GM12874 (cell line): ENCODE measurements around the gene MEDAG.

ENCODE experiments used
- TF ChIP-seq, protein P1 (sequence below): IDR thresholded peaks from 2 replicates; pipeline ENCODE4 v1.5.1; 2011; ENCODE audit warnings: low read depth, mild to moderate bottlenecking, control low read depth, low read length, moderate library complexity; ENCODE audit not compliant: insufficient read depth

Gene MEDAG

GRCh38 chr13:30870049-30870884, 35.8 kb upstream of the MEDAG start:
- TF ChIP-seq, protein P1, sequence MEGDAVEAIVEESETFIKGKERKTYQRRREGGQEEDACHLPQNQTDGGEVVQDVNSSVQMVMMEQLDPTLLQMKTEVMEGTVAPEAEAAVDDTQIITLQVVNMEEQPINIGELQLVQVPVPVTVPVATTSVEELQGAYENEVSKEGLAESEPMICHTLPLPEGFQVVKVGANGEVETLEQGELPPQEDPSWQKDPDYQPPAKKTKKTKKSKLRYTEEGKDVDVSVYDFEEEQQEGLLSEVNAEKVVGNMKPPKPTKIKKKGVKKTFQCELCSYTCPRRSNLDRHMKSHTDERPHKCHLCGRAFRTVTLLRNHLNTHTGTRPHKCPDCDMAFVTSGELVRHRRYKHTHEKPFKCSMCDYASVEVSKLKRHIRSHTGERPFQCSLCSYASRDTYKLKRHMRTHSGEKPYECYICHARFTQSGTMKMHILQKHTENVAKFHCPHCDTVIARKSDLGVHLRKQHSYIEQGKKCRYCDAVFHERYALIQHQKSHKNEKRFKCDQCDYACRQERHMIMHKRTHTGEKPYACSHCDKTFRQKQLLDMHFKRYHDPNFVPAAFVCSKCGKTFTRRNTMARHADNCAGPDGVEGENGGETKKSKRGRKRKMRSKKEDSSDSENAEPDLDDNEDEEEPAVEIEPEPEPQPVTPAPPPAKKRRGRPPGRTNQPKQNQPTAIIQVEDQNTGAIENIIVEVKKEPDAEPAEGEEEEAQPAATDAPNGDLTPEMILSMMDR = no peak

- TF ChIP-seq, protein P1 = no peak
Measured at GRCh38 chr13:30870916-30871587, 35.0 kb upstream of the MEDAG start.

GRCh38 chr13:30871588-30872275, 34.3 kb upstream of the MEDAG start:
- TF ChIP-seq, protein P1 = no peak

- TF ChIP-seq, protein P1 = no peak
Measured at GRCh38 chr13:30872276-30872594, 33.8 kb upstream of the MEDAG start.

DNA sequence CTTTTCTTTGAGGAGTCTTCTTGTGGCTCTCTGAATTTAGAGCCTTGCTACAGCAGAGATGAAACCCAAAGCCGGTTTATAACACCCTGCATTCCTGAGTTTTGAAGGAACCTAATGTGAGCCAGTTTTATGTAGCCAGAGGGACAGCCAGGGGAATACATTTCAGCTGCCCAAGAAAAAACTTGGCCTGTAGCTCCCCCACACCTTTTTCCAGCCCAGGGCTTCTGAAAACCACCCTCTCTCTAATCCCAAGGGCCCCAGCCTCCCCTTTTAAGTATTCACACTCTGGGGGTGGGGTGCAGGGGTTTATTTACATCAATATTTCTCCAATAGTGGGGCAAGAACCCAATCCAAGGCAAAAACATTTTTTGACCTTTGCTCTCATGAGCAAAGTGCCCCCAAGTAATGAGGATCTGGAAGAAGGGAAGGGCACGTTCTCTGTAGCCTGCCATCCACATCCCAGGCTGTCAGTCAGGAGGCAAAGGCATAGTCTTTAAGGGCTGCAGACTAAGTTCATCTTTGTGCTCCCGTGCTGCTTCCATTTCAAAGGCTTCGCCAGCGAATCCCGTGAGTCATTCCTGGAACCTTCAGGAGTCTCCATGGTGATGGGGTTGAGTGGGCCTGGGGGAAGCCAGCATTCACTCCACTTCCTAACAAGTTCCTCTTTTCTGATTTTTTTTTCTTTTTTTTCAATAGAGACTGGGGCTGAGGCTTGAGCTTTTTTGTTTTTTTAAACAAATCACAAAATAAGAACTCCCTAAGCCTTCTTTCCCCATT, 33.2 kb upstream of the MEDAG start:
- TF ChIP-seq, protein P1 = no peak

DNA sequence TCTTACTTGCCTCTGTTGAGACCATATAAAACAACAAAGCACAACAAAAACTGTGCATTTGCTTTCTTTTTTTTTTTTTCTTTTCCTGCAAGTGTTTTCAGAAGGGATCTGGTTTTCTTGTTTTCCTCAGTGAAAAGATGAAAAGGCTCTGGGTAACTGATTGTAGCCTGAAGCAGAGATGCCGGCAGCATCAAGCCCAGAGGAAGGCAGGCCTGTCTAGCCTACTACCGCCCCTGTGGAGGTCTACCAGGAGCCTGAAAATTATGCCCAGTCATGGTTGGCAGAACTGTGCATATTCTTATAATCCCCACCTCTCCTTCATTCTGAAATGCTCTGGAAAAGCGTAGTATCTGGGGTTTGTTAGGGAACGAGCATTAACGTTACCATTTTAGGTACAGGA, 32.6 kb upstream of the MEDAG start:
- TF ChIP-seq, protein P1 = no peak

DNA sequence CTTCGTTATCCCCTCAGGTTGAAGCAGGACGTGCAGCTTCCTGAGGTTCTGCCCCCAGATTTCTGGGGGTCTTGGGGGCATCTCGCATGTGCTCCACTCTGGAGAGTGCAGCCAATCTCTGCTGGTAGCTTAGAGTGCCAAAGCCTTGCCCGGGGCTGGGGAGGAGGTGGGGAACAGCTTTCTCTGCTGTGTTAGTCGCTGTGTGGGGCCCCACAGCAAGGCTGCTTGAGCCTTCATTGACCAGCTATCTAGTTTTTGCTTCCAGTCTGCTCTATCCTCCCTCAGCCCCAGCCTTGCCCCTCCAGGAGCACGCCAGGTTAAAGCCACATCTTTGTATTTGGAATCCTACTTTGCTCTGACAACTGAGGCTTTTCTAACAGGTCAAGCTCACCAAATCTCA, 32.0 kb upstream of the MEDAG start:
- TF ChIP-seq, protein P1 = no peak
